HUES48 (cell line): ENCODE measurements around the gene TRIM36.
A peak's percentile ranks its signal among the peaks of the same experiment; 100 is the strongest.

Experiments
- H3K27ac ChIP-seq: one replicate; pipeline ENCODE4 v1.7.0; 2013; ENCODE audit warnings: low read depth, low read length, inconsistent platforms
- H3K27me3 ChIP-seq: 2 replicates; pipeline ENCODE4 v1.6.1; 2013; ENCODE audit warnings: mild to moderate bottlenecking, low read length; ENCODE audit not compliant: control insufficient read depth, insufficient read depth
- H3K36me3 ChIP-seq: 2 replicates; pipeline ENCODE4 v1.6.1; 2013; ENCODE audit warnings: low read length; ENCODE audit not compliant: control insufficient read depth, insufficient read depth
- H3K4me1 ChIP-seq: 2 replicates; pipeline ENCODE4 v1.6.1; 2013; ENCODE audit warnings: mild to moderate bottlenecking, low read length; ENCODE audit not compliant: control insufficient read depth, insufficient read depth
- H3K4me3 ChIP-seq: 2 replicates; pipeline ENCODE4 v1.5.1; 2013; ENCODE audit warnings: mild to moderate bottlenecking, low read depth, low read length
- H3K9ac ChIP-seq: 2 replicates; pipeline ENCODE4 v1.6.1; 2013; ENCODE audit warnings: mild to moderate bottlenecking, low read depth, low read length, moderate library complexity
- H3K9me3 ChIP-seq: 2 replicates; pipeline ENCODE4 v1.6.1; 2013; ENCODE audit warnings: low read length; ENCODE audit not compliant: control insufficient read depth, insufficient read depth

The TRIM36 gene, protein sequence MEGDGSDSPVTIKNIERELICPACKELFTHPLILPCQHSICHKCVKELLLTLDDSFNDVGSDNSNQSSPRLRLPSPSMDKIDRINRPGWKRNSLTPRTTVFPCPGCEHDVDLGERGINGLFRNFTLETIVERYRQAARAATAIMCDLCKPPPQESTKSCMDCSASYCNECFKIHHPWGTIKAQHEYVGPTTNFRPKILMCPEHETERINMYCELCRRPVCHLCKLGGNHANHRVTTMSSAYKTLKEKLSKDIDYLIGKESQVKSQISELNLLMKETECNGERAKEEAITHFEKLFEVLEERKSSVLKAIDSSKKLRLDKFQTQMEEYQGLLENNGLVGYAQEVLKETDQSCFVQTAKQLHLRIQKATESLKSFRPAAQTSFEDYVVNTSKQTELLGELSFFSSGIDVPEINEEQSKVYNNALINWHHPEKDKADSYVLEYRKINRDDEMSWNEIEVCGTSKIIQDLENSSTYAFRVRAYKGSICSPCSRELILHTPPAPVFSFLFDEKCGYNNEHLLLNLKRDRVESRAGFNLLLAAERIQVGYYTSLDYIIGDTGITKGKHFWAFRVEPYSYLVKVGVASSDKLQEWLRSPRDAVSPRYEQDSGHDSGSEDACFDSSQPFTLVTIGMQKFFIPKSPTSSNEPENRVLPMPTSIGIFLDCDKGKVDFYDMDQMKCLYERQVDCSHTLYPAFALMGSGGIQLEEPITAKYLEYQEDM

DNA sequence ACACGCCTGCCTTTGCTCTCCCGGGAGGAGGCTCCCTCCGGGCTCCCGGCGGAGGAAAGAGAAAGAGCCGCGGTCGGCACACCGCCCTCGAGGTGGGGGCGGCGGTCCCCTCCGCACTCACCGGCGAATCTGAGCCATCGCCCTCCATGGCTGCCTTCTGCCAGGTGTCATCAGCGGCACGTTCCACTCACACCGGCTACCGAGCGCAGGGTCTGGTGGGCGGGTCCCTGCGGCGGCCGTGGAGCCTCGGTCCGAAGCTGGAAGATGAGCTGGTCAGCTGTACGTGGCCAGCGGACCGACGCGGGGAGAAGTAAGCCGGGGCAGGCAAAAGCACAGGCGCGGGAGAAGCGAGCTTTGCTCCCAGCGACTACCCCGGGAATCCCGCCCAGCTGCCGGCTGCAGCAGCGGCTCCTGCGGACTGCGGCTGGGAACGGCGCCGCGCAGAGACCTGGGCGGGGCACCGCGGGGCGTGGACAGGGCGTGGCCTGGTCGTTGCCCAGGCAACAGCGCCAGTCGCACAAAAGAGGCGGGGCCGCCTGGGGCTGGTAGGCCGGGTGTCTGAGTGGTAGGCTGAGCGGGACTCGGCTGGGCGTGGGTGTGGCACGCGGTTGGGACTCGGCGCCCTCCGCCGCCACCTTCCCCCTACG, at the start of gene TRIM36:
TSS of gene TRIM36 (minus strand) at position 422 of the 647 bp plus-strand sequence. CDS start at position 148, 274 bp downstream.
- Histone ChIP-seq H3K27ac (peak within 1 kb of the TSS; percentile 80), H3K9ac (peak within 1 kb of the TSS; percentile 79)

DNA sequence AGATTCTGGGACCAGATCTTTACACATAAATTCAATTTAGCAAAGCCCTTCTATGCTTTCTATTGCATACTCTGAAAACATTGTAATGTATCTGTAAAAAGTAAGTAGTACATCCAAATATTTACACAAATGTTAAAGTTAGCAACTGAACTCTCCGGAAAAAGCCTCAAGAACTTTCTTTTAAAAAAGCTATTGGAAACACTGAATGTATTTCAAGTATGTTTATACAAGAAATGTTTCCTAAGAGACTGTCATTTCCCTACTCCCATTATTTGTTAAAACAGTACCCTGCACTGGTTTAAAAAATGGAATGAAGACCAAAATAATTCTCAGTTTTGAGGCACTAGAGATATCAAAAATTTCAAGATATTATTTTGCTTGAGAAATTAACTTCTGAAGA, 44.8 kb upstream of the TRIM36 start:
- Histone ChIP-seq H3K36me3 (peaks cover 16% of the 10 kb centered on the region), H3K9me3 (no peaks in the 10 kb centered on the region), H3K27ac (no peak overlapping the region), H3K4me1 (no peaks in the 10 kb centered on the region), H3K9ac (no peak overlapping the region), H3K27me3 (no peaks in the 10 kb centered on the region), H3K4me3 (no peak overlapping the region)

More for the DNA sequence above, at the start of gene TRIM36:
- peaks cover 5% of the 10 kb centered on the region; the same call in 1 of the 2 replicates for H3K4me1 ChIP-seq
- peaks cover 43% of the 10 kb centered on the region for H3K27me3 ChIP-seq
- H3K4me3 ChIP-seq = peak within 1 kb of the TSS; percentile 89
- peaks cover 28% of the 10 kb centered on the region for H3K9me3 ChIP-seq
- no peaks in the 10 kb centered on the region for H3K36me3 ChIP-seq

DNA sequence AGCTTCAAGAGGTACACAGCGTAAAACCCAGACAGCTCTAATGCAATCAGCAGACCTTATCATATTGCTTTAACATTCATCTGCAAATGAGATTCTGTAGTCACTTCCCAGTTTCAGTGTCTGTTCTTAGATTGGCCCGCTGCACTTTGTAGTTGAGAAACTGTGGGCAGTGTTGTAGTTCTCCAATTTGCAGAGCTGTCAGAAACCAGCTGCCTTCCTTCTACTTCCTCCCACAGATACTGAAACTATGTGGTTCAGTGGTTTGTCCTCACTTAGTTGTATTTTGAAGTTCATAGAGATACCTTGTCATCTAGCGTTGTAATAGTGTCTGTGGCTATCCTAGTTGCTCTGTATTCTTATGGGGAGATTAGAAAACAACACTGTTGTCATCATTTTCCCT, 39.6 kb upstream of the TRIM36 start:
- Histone ChIP-seq H3K36me3 (peaks cover 11% of the 10 kb centered on the region), H3K4me1 (no peaks in the 10 kb centered on the region), H3K9ac (no peak overlapping the region), H3K27me3 (no peaks in the 10 kb centered on the region), H3K9me3 (no peaks in the 10 kb centered on the region), H3K27ac (no peak overlapping the region), H3K4me3 (no peak overlapping the region)

DNA sequence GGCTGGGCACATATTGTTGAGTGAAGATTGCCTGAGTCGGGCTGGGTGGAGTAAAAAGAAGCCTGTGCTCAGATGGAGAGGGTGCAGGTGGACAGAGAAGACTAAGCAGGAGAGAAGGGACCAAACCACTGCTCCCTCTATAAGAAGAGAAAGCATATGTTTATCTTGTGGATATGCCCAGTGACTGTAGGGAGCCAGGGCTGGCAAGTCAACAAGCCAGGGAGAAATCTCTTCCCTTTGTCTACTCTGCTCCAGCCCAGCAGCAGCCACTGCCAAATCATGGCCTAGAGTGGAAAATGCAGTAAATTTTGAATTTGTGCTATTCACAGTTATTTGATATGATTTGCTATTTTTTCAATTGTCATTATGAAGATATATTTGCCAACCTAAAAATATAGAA, 33.2 kb upstream of the TRIM36 start:
- Histone ChIP-seq H3K9ac (no peak overlapping the region), H3K9me3 (no peaks in the 10 kb centered on the region), H3K36me3 (no peaks in the 10 kb centered on the region), H3K4me3 (no peak overlapping the region), H3K27ac (no peak overlapping the region), H3K27me3 (no peaks in the 10 kb centered on the region), H3K4me1 (no peaks in the 10 kb centered on the region)

DNA sequence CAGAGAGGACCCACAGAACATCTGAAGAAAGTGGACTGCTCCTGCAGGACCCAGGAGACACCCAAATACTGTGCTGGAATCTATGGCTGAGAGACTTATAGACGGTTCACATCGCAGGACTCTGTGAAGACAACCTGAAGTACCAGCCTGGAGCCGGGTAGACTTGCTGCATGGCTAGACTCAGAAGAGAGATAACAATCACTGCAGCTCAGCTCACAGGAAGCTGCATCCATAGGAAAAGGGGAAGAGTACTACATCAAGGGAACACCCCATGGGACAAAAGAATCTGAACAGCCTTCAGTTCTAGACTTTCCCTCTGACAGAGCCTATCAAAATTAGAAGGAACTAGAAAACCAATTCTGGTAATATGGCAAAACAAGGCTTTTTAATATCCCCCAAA, 26.5 kb upstream of the TRIM36 start:
- H3K4me3 ChIP-seq = no peak overlapping the region
- no peak overlapping the region for H3K9ac ChIP-seq
- no peaks in the 10 kb centered on the region for H3K27me3 ChIP-seq
- no peak overlapping the region for H3K27ac ChIP-seq
- H3K36me3 ChIP-seq = no peaks in the 10 kb centered on the region
- H3K4me1 ChIP-seq = no peaks in the 10 kb centered on the region
- H3K9me3 ChIP-seq = no peaks in the 10 kb centered on the region

DNA sequence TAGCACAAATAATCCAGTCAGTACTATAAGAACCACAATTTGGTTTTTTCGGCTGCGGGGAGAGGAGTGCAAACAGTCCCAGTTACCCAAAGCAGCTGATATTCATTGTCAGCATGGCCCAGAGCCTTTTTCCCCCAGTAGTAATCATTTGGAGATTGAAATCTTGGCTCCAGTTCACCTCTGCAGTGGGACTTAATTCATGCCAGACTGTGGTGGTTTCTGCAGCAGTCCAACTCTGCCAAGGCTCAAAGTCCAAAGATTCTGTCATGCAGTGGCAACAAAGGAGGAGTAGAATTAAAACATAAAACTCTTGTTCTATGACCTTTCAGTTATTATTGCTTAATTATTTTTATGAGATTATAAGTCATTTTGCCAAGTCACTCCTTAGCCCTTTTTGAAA, 25.0 kb upstream of the TRIM36 start:
- Histone ChIP-seq H3K27me3 (no peaks in the 10 kb centered on the region), H3K27ac (no peak overlapping the region), H3K36me3 (no peaks in the 10 kb centered on the region), H3K4me1 (peaks cover 14% of the 10 kb centered on the region), H3K9ac (no peak overlapping the region), H3K4me3 (no peak overlapping the region), H3K9me3 (no peaks in the 10 kb centered on the region)

DNA sequence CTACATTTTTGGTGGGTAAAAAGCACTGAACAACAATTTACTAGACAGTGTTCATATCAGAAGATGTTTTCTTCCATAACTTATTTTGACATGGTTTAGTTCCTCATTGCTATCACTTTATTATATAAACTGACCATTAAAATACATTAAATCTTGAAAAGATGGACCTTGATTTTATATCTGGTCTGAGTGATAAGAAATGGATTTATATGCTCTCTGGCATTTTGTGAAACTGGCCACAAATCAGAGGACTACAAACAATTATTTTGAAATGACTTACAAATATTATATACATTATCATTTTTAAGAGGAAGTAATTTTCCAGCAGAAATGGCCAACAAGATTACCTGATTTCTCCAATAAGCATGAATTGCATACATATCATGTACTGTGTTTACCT, 23.6 kb upstream of the TRIM36 start:
- H3K4me3 ChIP-seq = no peak overlapping the region
- peaks cover 16% of the 10 kb centered on the region for H3K4me1 ChIP-seq
- H3K27ac ChIP-seq = no peak overlapping the region
- no peak overlapping the region for H3K9ac ChIP-seq
- H3K9me3 ChIP-seq = no peaks in the 10 kb centered on the region
- H3K36me3 ChIP-seq = no peaks in the 10 kb centered on the region
- H3K27me3 ChIP-seq = no peaks in the 10 kb centered on the region

DNA sequence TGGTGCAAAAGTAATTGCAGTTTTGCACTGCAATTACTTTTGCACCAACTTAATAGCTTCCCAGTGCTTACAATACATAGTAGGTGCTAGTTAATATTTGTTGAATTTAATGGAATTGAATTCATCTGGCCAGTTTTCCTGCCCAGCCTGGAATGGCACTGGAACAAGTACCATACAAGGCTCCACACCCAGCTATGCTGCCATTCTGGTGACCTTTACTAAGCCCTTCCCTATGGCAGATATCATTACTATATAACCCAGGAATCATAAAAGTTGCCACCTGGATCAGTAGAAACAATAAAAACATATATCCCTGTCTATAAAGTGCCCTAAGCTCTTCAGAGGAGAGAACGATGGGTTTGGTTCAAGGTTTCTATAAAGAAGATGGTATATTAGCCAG, 22.4 kb upstream of the TRIM36 start:
- Histone ChIP-seq H3K4me3 (no peak overlapping the region), H3K9ac (no peak overlapping the region), H3K4me1 (peaks cover 16% of the 10 kb centered on the region), H3K36me3 (no peaks in the 10 kb centered on the region), H3K9me3 (no peaks in the 10 kb centered on the region), H3K27ac (no peak overlapping the region), H3K27me3 (no peaks in the 10 kb centered on the region)

DNA sequence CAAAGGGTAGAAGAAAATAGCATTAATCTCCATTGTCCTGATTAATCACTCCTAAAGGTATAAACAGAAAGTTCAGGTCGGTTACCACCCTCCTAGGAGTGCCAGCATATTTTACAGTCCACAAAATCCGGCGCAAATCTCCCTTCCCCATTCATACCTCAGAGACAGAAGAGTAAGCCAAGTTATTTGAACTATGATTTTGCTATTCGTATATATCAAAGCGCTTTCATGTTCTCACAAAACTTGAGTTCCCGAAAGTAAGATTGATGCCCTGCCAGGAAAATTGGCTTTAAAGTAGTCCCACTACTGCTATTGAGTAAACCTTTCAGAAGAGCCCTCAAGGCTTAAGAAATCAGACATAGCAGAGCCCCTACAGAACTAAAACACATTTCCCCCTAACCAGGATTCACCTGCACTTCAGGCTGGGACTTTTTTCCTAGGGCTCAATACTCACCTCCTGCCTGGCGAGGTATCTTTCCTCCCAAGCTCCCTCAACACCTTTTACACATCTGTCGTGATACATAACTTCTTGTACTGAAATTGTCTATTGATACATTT, 21.8 kb upstream of the TRIM36 start:
- Histone ChIP-seq H3K4me1 (peaks cover 16% of the 10 kb centered on the region), H3K27ac (no peak overlapping the region), H3K9ac (no peak overlapping the region), H3K27me3 (no peaks in the 10 kb centered on the region), H3K36me3 (no peaks in the 10 kb centered on the region), H3K9me3 (no peaks in the 10 kb centered on the region), H3K4me3 (no peak overlapping the region)

DNA sequence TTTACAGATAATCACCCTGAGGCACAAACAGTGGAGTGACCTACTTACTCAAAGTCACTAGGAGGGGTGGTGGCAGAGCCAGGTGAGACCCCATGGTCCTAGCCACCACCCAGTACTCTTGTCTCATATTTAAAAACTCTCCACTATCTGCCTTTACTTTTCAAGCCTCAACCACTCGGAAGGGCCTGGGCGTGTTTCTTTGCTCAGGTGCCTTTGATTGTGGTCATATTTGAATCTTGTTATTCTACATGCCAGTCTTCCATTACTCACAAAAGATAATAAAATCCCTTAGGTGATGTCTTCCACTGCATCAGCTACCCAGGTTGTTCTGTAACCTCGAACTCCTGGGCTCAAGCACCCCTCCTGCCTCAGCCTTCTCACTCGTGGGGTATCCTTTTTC, 20.7 kb upstream of the TRIM36 start:
- Histone ChIP-seq H3K4me1 (peaks cover 16% of the 10 kb centered on the region), H3K9me3 (no peaks in the 10 kb centered on the region), H3K27me3 (no peaks in the 10 kb centered on the region), H3K4me3 (no peak overlapping the region), H3K36me3 (no peaks in the 10 kb centered on the region), H3K9ac (no peak overlapping the region), H3K27ac (no peak overlapping the region)
